ENCODE results near the gene THSD7A. TPM values are rescaled to one million over a fixed set of nuclear protein-coding genes. Genes with fewer than 3 reads are reported as not detected.

THSD7A gene
- total and polyA plus RNA-seq, 2 of the 13 experiments (the other 11 are each of a cell fraction or from before 2014, with no cell fraction given), result 0.01 to 0.07 TPM

- TF ChIP-seq ZNF710 (CRISPR knock-in tag; IDR thresholded peaks at IDR 0.05; ENCODE audit: borderline replicate concordance), result no peak
Observed at GRCh38 chr7:11760372-11760771, 71.6 kb downstream of the THSD7A start (continued).

- no peaks in the 10 kb centered on the region for H3K4me1 ChIP-seq (ENCODE audit: insufficient read depth, low read length)
- WGBS (ENCODE audit: low lambda C conversion rate), result 8% methylated on average over 2 of the region's 2 CpGs
- no peak for FAIRE-seq
- in situ Hi-C loops (cut with HindIII; ENCODE audit: extremely low pct_ligation_motif_present, low pct_unique_long_range_greater_than_20kb), result no loop called here
- DNase-seq (ENCODE audit: low spot score), result no peak
- no peak overlapping the region for H3K9ac ChIP-seq (ENCODE audit: insufficient read depth, low read depth, low read length)
- TF ChIP-seq MBD4 (IDR thresholded peaks at IDR 0.05; ENCODE audit: borderline replicate concordance, low read length), result no peak
- TF ChIP-seq ZNF230 (CRISPR knock-in tag; IDR thresholded peaks at IDR 0.05), result no peak
- TF ChIP-seq SRY (CRISPR knock-in tag; IDR thresholded peaks at IDR 0.05), result no peak
- TF ChIP-seq DNMT1 (CRISPR knock-in tag; IDR thresholded peaks at IDR 0.05), result no peak
- TF ChIP-seq CCAR2 (optimal IDR thresholded peaks at IDR 0.05; ENCODE audit: low read depth, low read length), result no peak
- no peak for TF ChIP-seq ISL2 (CRISPR knock-in tag; IDR thresholded peaks at IDR 0.05)
- TF ChIP-seq ZNF530 (CRISPR knock-in tag; IDR thresholded peaks at IDR 0.05; ENCODE audit: low read depth), result no peak
- TF ChIP-seq ATAD3A (CRISPR knock-in tag; IDR thresholded peaks at IDR 0.05), result no peak
- TF ChIP-seq ZNF512 (CRISPR knock-in tag; IDR thresholded peaks at IDR 0.05), result no peak
- no peak for TF ChIP-seq ZGPAT (CRISPR knock-in tag; IDR thresholded peaks at IDR 0.05)
- no peak for TF ChIP-seq ZBTB14 (CRISPR knock-in tag; IDR thresholded peaks at IDR 0.05)
- TF ChIP-seq GPN1 (CRISPR knock-in tag; IDR thresholded peaks at IDR 0.05; ENCODE audit: borderline replicate concordance), result no peak
- no peak for TF ChIP-seq ELF4 (CRISPR knock-in tag; IDR thresholded peaks at IDR 0.05; ENCODE audit: borderline replicate concordance)
- TF ChIP-seq ZNF598 (CRISPR knock-in tag; IDR thresholded peaks at IDR 0.05; ENCODE audit: borderline replicate concordance), result no peak
- no peak for ATAC-seq
- ChIA-PET POLR2A (no interaction called here), CTCF (ENCODE audit: low intra/inter-chr PET ratio, low total read pairs) (no interaction called here)
- H3K36me3 ChIP-seq (replicated peaks in 1 of 2; ENCODE audit: control insufficient read depth in 1 of 2, insufficient read depth in 2 of 2, low read length in 2 of 2), result no peaks in the 10 kb centered on the region
- no peak overlapping the region for H3K27ac ChIP-seq (ENCODE audit: extremely low read length, insufficient read depth, low read length)
- no peak overlapping the region for H2AFZ ChIP-seq (ENCODE audit: low read length)
- no TSS peak for BruUV-seq (replicated peaks)
- no peaks in the 10 kb centered on the region for H3K9me3 ChIP-seq (ENCODE audit: low read length)
- no peak overlapping the region for H3K4me3 ChIP-seq (replicated peaks in 1 of 3; ENCODE audit: insufficient read depth in 1 of 3, low read depth in 2 of 3, low read length in 3 of 3)
- no peak overlapping the region for H3K4me2 ChIP-seq (ENCODE audit: low read depth, low read length)
- H3K27me3 ChIP-seq (ENCODE audit: control insufficient read depth in 1 of 2, insufficient read depth in 2 of 2, low read length in 2 of 2), result no peaks in the 10 kb centered on the region
- no peaks in the 10 kb centered on the region for H4K20me1 ChIP-seq (ENCODE audit: insufficient read depth, low read length)
- no peaks in the 10 kb centered on the region for H3K79me2 ChIP-seq (ENCODE audit: insufficient read depth, low read length)
- intact Hi-C loops (cut with micrococcal nuclease; ENCODE audit: unreplicated experiment), result no loop called here
Observed at GRCh38 chr7:11758627-11759111, 73.3 kb downstream of the THSD7A start.
